Superior temporal gyrus (tissue), 1 donor: ENCODE measurements around the gene LCAT.
"Not testable (repeated sequence)": the region's sequence is repeated elsewhere in the genome, so short reads cannot be mapped to it uniquely, and the experiment has no call there.

ENCODE experiments used
- DNase-seq: peaks from one replicate; pipeline ENCODE4 v3.0.0-alpha.2; 2016; ENCODE audit errors: extremely low spot score

The LCAT gene

DNA sequence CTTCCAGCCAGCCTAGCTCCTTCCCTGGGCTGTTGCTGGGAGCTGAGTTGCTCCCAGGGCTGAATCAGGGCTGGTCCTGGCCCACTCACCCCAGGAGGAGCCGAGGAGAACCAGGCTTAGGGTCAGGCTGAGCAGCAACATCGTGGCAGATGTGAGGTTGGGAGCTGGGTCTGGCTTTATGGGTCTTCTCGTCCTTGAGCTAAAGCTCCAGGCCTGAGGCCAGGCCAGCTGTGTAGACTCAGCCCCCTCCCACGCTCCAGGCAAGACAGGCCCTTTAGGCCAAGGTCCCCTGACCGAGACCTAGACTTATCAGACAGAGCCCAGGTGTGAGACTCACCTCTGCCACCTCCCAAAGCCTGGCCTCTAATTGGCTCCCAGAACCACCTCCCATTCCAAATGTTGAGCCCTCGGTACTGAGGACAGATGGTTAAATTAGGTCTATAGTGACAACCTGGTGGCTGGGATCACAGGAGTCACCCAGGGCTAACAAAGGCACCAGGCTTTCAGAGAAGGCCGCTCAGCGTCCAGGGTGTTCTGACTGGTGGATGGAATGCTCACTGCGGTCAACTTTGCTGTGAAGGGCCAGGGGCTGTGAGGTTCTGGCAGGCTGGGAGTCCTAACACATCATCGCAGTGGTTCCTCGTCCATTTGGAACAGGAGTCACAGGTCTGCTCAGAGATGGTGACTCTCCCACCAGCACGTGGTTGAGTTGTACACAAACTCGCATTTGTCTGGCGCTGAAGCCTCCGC, 12.0 kb downstream of the LCAT start, which contains the start of gene CTRL:
TSS of gene CTRL (minus strand) at position 151 of the 750 bp plus-strand sequence. CDS start at position 141, 10 bp downstream.
- DNase-seq, result no peak

DNA sequence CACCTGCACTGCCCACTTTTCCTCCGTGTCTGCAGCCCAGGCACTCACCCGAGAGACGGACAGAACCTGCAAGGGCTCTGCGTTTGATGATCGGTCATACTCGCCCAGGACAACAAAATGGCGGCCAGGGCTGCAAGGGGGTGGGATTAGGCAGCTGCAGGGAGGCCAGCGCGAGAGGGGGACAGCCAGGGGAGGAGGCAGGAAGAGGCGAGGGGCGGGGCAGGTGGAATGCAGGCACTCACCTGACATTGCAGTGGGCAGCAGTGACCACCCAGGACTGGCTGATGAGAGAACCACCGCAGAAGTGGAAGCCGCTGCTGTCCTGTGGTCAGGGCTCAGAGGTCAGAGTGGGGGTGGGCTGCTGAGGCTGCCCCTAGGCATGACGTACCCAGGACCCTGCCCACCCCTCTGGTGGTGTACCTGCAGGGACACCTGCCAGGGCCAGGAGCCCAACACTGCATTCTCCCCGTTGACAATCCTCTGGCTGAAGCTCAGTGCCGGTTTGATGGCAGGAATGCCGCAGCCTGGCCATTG, 13.2 kb downstream of the LCAT start:
- DNase-seq, result no peak

DNA sequence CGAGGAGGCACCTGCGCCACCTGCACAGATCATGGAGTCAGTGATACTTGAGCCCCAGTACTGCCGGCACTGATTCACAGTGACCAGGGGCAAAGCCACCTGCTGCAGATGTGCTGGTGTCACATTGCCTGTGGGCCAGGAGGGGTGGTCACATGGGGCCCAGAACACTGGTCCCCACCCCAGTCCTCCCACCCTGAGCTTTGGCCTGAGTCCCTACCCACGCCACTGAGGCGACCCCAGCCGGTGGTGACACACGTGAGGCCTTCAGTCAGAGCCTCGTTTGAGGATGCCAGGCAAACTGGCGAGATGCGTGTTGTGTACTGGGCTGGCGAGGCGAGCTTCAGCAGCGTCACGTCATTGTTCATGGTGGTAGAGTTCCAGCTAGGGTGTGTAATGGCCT, 13.7 kb downstream of the LCAT start:
- no peak for DNase-seq

DNA sequence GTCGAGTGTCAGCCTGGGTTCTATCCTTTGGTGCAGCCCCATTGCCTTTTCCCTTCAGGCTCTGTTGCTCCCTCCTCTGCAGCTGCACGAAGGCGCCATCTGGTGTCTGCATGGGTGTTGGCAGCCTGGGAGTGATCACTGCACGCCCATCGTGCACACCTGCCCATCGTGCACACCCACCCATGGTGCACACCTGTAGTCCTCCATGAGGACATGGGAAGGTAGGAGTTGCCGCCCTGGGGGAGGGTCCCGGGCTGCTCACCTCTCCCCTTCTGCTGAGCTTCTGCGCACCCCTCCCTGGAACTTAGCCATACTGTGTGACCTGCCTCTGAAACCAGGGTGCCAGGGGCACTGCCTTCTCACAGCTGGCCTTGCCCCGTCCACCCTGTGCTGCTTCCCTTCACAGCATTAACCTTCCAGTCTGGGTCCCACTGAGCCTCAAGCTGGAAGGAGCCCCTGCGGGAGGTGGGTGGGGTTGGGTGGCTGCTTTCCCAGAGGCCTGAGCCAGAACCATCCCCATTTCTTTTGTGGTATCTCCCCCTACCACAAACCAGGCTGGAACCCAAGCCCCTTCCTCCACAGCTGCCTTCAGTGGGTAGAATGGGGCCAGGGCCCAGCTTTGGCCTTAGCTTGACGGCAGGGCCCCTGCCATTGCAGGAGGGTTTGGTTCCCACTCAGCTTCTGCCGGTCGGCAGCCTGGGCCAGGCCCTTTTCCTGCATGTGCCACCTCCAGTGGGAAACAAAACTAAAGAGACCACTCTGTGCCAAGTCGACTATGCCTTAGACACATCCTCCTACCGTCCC, 15.2 kb downstream of the LCAT start:
- peak; percentile 85 for DNase-seq

DNA sequence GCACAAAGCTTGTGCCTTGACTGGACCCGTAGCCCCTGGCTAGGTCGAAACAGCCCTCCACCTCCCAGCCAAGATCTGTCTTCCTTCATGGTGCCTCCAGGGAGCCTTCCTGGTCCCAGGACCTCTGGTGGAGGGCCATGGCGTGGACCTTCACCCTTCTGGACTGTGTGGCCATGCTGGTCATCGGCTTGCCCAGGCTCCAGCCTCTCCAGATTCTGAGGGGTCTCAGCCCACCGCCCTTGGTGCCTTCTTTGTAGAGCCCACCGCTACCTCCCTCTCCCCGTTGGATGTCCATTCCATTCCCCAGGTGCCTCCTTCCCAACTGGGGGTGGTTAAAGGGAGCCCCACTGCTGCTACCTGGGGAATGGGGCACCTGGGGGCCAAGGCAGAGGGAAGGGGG, 15.8 kb downstream of the LCAT start:
- no peak for DNase-seq

DNA sequence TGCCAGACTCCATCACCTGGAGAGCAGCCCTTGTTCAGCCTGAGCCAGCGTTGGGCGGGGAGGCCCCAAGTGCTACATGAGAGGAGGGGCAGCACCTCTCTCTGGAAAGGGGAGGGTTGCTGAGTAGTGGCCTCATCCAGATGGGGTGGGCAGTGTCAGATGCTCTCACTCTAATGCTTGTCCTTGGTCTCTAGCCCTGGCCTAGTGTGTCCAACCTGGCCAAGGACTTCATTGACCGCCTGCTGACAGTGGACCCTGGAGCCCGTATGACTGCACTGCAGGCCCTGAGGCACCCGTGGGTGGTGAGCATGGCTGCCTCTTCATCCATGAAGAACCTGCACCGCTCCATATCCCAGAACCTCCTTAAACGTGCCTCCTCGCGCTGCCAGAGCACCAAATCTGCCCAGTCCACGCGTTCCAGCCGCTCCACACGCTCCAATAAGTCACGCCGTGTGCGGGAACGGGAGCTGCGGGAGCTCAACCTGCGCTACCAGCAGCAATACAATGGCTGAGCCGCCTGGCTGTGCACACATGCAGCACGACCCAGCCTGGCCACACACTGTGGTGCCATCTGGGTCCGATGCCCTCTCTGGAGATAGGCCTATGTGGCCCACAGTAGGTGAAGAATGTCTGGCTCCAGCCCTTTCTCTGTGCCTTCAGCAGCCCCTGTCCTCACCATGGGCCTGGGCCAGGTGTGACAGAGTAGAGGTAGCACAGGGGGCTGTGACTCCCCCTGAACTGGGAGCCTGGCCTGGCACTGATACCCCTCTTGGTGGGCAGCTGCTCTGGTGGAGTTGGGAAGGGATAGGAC, 16.6 kb downstream of the LCAT start:
- no peak for DNase-seq

DNA sequence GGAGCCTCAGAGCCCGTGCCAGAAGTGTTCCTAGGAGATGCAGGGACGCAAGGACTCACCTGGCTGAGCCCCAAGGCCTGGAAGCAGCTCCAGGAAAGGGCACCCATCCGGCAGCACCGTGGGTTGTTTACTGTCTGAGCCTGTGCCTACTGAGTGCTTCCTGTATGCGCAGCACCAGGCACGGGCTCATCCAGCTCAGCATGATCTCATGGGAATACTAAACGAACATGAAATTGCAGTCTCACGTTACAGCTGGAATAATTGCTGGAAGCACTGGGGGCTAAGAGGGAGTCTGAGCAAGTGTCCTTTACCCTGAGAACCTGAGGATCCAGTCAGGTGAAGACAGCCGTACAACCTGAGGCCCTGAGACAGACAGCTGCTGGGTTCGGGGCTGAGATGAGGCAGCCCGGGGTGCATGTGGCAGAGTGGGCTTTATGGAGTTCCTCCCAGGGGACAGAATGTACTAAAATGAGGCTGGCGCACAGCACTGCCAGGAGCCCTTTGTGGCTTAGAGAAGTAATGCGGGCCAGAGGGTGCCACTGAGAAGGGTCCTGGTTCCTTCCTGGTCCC, 17.7 kb downstream of the LCAT start:
- DNase-seq, result peak; percentile 77

DNA sequence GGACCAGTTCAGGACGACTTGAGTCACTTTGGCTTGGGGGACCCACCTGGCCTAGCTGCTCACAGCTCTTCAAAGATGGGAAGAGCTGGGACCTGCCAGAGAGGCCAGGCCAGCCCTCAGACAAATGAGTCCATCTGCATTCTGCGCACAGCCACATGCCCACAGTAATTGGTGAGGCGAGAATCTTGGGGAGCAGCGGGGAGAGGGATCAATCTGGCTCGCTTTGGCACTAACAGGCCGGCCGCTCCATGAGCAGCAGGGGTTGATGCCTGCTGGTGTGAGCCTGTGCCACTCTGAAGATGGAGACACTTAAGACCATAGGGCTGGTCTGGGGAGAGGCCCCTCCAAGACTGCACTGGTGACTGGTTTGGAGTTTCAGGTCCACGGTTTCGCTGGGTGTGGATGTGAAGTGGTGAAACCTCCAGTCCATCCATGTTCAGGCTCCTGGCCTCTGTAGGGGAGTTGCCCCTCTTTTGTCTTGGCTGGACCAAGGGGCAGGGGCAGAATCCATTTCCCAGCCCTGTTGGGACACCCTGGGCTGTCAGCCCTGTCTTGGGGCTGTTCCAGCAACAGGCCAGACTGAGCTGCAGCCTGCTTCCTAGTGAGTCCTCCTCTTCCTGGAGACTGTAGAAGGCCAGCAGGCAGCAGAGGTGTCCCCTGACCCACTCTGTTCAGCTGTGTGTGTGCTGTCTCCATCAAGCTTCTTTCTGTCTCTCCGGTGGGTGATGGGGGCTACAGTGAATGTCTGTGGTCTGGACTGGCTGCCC, 19.6 kb downstream of the LCAT start:
- no peak for DNase-seq

DNA sequence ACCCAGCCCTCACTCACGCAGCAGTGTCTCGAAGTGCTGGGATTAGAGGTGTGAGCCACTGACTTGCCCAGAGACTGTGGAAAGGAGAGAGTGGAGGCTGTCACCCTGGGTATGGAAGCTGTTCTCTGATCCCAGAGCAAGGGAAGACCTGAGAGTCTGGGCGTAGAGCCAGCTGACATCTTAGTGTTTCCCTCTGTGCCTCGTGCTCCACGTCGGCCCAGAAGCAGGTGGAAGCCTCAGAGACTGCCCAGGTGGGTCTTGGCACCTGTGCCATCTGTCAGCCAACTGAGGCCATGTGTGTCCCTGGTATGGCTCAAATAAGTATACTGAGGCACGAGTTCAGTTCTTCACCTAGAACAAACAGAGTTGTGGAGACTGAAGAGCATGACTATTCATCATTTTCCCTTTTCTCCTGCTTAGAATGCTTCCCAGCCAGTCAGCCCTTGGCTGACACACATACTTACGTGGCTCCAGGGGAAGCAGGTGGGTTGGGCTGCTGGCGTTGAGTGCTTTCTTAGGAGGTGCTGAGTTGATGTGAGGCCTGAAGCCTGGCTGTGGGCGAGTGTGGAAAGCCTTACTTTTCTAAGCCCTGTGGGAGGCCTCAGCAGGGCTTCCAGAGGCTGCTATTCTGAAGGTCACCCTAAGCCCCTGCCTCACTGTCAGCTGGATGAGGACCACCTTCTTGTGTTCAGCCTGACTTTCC, 20.4 kb downstream of the LCAT start:
- DNase-seq, result peak; percentile 28

DNA sequence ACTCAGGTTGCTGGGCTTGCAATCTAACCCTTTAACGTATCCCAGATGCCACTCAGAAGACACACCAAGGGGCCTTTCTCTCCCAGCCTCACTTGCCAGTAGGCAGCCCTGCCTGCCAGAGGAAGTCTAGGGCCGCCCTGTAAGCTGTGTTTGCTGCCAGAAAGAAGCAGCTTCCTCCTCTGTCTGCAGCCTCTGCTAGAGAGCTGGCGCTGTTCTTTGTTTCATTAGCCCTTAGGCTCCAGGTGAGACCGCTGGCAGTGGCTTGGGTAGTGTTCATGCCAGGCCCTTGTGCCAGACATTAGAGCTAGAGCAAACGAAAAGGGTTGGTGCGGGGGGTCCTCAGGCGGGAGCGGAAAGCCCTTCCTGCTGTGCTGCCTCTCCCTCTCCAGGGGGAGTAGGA, 21.2 kb downstream of the LCAT start:
- no peak for DNase-seq

DNA sequence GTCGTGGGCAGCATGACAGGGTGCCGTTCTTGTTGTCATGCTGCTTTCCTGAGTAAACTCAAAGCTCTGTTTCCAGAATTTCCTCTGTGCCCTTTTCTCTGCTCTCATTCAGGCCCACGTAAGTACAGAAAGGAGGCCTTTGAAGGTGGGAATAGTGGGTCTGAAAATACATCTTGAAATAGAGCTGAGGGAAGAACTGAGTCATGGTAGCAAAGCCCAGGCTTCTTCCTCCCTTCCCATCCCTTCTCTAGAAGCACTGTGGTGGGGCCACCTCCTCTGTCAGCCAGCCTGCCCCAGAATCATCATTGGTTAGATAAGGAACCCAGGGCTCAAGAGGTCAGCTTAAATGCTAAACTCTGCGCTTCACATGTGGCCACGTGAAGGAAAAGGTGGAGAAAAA, 21.7 kb downstream of the LCAT start:
- DNase-seq, result peak; percentile 29

DNA sequence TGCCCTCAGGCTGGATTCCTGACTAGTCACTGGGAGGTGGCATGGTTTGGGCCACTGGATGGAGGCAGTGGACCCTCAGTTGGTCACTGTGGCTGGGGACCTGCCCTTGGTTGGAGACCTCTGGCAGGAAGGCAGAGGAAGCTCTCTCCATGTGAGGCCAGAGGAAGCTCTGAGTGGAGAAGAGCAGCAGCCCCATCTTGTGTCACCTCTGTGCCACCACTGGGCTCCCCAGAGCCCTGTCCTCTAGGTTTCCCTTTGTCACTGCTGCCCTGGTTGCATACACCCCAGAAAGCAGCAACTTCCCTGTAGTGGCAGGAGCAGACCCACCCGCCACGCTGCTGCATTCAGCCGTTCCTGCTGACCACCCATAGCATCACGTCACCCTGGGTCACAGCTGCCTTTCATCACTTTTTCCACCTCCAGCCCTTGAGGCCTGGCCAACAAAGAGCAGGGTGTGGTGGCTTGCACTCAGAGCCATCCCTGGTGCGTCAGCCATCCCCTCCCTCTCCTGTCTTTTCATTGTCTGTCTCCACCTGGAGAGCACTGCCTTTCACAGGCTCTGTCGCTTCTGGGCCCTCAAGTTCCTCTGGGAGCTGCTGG, 24.2 kb downstream of the LCAT start:
- no peak for DNase-seq

DNA sequence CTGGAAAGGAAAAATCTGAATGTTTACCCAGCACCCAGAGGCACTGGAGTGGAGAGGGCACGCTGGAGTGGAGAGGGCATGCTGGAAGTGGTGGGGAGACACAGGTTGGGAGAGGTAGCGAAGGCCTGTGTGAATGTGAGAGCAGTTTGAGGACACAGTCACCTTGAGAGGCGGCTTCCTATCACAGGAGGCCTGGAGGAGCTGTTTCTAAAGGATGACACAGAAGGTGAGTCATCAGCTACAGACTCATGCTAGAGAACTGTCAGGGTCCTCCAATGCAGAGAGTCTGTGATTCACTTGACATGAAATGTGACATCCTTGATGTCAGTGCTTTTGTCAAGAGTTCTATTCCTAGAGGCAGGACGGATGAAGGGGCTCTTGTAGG, 26.1 kb downstream of the LCAT start:
- DNase-seq, result peak; percentile 60

DNA sequence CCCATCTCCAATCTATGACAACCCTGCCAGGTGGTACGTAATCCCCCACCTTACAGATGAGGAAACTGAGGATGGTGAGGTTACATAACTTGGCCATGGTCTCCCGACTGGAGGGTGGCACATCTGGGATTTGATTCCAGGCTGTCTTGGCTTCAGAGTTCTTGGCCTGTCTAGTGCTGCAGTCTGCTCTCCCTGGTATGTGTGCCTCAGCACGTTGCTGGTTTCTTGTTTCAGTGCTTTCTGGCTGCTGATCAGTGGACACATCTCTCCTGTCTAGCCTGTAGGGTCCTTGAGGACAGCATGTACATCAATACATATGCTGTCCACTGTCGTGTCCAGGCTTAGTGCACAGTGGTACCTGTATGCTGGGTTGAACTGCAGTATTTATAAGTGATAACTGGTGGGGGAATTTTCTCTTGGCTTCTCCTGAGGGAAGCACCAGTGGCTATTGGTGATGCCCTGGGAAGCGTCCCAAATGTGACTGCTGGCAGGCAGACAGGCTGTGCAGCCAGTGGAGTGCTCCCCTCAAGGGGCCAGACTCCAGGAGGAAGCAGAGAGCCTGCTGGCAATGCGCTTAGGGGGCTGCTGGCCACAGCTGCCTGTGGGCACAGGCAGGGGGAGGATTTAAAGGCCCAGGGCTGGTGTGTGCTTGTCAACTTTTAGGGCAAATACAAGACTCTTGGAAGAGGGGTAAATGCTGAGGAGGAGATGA, 26.6 kb downstream of the LCAT start:
- DNase-seq, result peak; percentile 59

DNA sequence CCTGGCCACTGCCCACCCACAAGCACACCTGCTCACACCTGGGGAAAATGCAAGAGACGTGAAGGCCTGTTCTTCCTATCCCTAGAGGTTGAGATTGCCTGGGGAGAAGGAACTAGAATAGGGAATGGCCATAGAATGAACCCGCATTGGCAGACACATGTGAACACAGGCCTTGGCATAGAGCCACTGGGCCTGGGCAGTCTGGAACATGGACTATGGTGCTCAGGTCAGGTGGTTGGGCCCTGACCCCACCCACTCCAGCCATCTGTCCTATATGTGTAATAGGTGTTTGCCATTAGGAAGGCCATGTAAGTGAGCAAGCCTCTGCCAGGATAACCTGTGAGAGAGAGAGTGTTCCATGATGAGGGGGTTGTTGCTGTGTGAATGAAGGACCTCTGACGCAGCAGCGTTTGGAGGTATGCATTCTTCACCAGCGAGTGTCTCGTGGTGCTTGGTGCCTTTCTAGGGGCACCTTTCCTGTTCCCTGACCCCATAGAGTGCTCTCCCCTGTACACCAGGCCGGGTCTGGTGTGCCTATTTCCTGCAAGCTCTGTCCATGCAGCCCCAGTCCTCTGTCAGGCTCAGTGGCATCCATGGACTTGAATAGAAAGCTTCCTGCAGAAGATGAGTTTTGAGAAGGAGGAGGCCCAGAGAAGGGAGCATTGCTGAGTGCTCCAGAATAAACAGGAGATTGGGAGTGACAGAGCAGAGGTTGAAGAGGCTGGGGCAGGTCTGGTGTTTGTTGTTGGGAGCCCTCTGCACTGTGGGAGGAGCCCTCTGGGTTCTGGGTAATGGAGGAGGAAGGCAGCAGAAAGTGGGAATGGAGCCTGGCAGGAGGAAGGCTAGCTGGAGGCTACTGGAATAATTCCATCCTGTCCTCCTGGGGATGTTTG, 27.8 kb downstream of the LCAT start:
- DNase-seq, result no peak

DNA sequence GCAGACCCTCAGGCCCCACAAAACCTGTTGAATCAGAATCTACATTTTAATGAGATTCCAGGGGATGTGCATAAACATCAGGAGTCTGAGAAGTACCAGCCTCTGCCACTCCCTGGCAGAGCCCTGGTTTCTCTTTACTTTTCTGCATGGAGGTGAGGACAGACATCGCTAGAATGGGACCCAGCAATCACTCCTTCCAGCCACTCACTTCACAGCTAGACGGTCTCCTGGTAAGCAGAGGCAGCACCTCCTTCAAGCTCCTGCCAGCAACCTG, 28.5 kb downstream of the LCAT start:
- not testable (repeated sequence) for DNase-seq

DNA sequence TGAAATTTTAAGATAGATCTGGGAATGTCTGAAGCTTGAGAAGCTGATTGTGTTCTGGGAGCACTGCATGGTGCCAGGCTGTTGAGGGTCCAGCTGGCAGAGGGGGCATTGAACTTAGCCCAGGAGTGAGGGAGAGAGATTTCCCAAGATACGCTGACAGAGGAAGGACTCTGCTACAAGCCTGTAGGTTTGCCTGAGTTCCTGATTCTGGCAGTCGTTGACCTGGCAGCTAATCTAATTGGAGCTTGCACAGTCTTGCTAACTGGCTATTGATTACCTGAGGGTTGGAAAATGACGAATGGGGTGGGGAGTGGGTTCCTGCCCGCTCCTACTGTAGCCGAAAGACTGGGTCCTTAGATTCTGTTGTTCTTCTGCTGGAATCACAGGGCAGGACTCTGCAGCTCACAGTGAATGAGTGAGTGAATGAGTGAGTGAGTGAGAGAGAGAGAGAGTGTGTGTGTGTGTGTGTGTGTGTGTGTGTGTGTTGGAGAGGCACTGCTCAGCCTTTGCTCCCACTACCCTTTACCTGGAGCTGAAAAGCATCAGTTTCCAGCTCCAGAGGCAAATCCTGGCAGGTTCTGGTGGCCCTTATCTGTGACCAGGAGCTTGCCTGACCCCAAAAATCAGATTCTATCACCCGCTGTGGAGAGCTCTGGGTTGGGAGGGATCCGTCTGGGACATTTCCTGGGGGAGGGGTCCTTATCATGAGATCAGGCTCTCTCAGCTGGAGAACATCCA, 29.0 kb downstream of the LCAT start:
- DNase-seq, result no peak

DNA sequence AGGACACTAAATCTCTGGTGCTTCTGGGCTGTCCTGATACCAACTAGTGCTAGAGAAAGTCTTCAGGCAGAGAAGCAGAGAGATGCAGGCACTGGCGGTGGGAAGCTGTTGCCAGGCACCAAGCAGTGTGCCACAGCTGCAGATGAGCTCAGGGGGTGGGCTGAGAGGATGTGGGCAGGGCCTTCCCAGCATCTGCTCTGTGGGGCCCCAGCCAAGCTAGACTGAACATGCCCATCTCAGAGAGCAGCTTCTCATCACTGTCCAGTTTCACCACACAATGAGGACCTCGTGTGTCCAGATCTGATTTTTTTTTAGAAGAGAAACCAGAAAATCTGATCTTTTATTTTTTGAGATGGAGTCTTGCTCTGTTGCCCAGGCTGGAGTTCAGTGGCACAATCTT, 33.8 kb downstream of the LCAT start:
- peak; percentile 92 for DNase-seq
